Activated CD8-positive, alpha-beta T cell treated with anti-CD3 and anti-CD28 coated beads for 36 hours (primary cell): Measurements from ENCODE around the gene MYO1B. TPM values are rescaled to one million over a fixed set of nuclear protein-coding genes. Genes with fewer than 3 reads are reported as not detected.
A peak's percentile ranks its signal among the peaks of the same experiment; 100 is the strongest.

Source experiments
- ATAC-seq: fragments of 200-7000 bp; cut with Tn5 transposase; one replicate; pipeline ENCODE4 v1.10.0; 2021; ENCODE audit warnings: mild to moderate bottlenecking, moderate library complexity
- CTCF ChIA-PET: fragments of 350-600 bp; sonication (Branson Sonifier 250); formaldehyde crosslinking; loops from one replicate; lab custom pipeline; 2021; ENCODE audit warnings: antibody characterized with exemption; lab: Charles Lee
- POLR2A ChIA-PET: fragments of 350-600 bp; sonication (Branson Sonifier 250); formaldehyde crosslinking; loops from one replicate; lab custom pipeline; 2021; ENCODE audit warnings: antibody characterized with exemption; lab: Charles Lee
- DNase-seq: peaks from one replicate; pipeline ENCODE4 v3.0.0-alpha.2; 2020
- H3K27ac Mint-ChIP-seq: one replicate; pipeline ENCODE4 v1.8.0; 2021; ENCODE audit warnings: mild to moderate bottlenecking, mixed read lengths
- H3K27me3 Mint-ChIP-seq: one replicate; pipeline ENCODE4 v1.8.0; 2021; ENCODE audit warnings: mixed read lengths
- H3K36me3 Mint-ChIP-seq: one replicate; pipeline ENCODE4 v1.8.0; 2021; ENCODE audit warnings: low read depth, mixed read lengths
- H3K4me1 Mint-ChIP-seq: one replicate; pipeline ENCODE4 v1.8.0; 2021; ENCODE audit warnings: low read depth, mixed read lengths
- H3K4me3 Mint-ChIP-seq: one replicate; pipeline ENCODE4 v1.8.0; 2021; ENCODE audit warnings: mild to moderate bottlenecking, moderate library complexity, mixed read lengths
- H3K9me3 Mint-ChIP-seq: one replicate; pipeline ENCODE4 v1.8.0; 2021; ENCODE audit warnings: mixed read lengths
- intact Hi-C: fragments of 100-400 bp; cut with micrococcal nuclease; formaldehyde crosslinking; loops from one replicate; pipeline ENCODE4 v1.10.0; 2022
- total RNA-seq, 2 experiments: library from RNA; stranded (reverse); gene quantifications; one replicate each; pipeline ENCODE4 v1.2.3, GENCODE V29; 2021
- TF ChIP-seq, protein P1 (sequence below): fragments of 200-600 bp; IDR thresholded peaks from one replicate; pipeline ENCODE4 v1.8.0; 2022; ENCODE audit warnings: antibody characterized with exemption, mild to moderate bottlenecking

Gene MYO1B
- total RNA-seq, 2 experiments from 2014 or later, result 43.2 to 44.8 TPM

DNA sequence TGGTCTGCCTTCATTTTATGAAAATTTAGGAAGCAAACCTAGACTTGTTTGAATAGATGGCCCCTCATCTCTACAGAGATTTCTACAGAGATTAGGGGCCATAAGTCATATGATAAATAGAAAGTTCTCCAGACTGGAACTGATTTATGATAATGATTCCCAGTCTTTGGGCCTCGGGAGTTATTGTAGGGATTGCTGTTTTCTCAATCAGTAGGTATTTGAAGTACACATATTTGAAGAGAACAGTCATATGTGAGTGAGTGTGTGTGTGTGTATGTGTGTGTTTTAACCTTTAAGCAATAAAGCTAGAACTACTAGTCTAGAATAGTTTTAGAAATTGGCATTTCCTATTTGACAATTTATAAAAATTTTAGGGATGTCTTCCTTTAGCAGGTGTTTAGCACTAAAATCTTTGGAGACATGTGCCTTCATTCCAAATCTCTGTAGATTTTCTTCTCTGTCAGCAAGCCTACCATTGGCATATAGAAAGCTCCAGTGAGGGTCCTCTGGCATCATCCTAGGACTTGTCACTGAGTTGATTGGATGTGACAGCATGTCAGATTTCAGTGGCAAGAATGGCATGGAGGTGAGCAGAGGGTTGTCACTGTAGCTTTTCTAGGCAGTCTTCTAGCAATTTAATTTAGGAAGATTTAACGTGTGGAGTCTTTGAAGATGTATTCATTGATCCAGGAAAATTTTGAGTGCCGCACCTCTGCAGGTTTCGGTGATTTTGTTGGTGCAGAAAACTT lies 71.2 kb downstream of the MYO1B start:
- Mint-ChIP-seq H3K4me3 (no peak overlapping the region), H3K27me3 (peaks cover 3% of the 10 kb centered on the region), H3K36me3 (no peaks in the 10 kb centered on the region), H3K27ac (no peak overlapping the region), H3K4me1 (peaks cover under 1% of the 10 kb centered on the region), H3K9me3 (no peaks in the 10 kb centered on the region)
- TF ChIP-seq, protein P1, sequence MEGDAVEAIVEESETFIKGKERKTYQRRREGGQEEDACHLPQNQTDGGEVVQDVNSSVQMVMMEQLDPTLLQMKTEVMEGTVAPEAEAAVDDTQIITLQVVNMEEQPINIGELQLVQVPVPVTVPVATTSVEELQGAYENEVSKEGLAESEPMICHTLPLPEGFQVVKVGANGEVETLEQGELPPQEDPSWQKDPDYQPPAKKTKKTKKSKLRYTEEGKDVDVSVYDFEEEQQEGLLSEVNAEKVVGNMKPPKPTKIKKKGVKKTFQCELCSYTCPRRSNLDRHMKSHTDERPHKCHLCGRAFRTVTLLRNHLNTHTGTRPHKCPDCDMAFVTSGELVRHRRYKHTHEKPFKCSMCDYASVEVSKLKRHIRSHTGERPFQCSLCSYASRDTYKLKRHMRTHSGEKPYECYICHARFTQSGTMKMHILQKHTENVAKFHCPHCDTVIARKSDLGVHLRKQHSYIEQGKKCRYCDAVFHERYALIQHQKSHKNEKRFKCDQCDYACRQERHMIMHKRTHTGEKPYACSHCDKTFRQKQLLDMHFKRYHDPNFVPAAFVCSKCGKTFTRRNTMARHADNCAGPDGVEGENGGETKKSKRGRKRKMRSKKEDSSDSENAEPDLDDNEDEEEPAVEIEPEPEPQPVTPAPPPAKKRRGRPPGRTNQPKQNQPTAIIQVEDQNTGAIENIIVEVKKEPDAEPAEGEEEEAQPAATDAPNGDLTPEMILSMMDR, result no peak
- intact Hi-C loops, result no loop called here
- ChIA-PET CTCF (no interaction called here), POLR2A (no interaction called here)
- DNase-seq (no peak), ATAC-seq (no peak)

DNA sequence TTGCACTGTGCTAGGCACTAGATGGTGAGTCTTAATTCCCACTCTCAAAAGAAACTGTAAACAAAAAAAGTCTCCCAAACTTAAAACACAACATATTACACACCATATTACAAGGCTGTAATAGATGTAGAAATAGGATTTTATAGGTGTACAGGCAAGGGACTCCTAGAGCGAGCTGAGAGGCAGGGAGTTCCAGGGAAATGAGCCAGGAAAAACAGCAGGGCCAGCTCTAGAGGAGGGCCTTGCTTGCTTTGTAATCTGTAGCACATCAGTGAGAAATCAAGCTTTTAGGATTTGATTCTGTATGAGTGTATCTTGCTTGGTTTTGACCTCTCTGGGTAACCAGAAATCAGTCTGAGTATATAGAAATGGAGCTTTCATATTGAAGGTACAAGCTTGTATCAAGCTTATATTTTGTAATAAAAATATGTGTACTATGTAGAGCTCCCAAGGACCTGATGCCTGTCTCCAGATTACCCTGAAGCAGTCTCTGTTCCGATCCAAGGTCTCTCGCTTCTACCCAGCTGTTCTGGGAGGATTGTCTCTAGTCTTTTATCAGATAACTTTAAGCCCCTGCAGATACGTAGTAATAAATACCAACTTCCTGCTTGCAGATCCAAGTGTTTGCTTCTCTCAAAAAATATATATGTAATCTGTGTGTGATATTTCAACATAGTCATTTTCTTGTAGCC lies 73.0 kb downstream of the MYO1B start:
- ChIA-PET POLR2A (no interaction called here), CTCF (no interaction called here)
- Mint-ChIP-seq H3K4me3 (no peak overlapping the region), H3K27me3 (peaks cover 3% of the 10 kb centered on the region), H3K36me3 (peaks cover 3% of the 10 kb centered on the region), H3K27ac (no peak overlapping the region), H3K9me3 (peaks cover 5% of the 10 kb centered on the region), H3K4me1 (peaks cover 16% of the 10 kb centered on the region)
- ATAC-seq (no peak), DNase-seq (no peak)
- TF ChIP-seq, protein P1, result no peak
- intact Hi-C loops, result no loop called here

DNA sequence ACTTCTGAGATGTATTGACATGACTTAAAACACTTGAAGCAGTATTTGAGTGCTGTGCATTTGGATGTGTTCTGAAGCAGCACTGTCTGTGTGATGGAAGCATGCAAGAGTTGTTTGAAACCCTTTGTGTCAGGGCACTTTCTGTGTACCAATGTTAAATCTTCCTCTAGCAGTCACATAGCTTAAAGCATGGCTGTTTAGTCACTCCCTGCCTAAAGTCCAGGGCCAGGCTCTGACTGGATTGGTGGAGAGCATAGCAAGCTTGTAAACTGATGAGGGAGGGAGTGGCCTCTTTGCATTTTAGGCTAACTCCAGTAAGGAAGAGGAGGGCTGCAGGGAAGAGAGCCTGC lies 73.5 kb downstream of the MYO1B start:
- no peak overlapping the region for H3K4me3 Mint-ChIP-seq
- ATAC-seq (no peak), DNase-seq (no peak)
- peaks cover 5% of the 10 kb centered on the region for H3K36me3 Mint-ChIP-seq
- intact Hi-C loops, result no loop called here
- peaks cover 3% of the 10 kb centered on the region for H3K27me3 Mint-ChIP-seq
- ChIA-PET CTCF (no interaction called here), POLR2A (no interaction called here)
- peaks cover 8% of the 10 kb centered on the region for H3K9me3 Mint-ChIP-seq
- TF ChIP-seq, protein P1, result no peak
- peaks cover 16% of the 10 kb centered on the region for H3K4me1 Mint-ChIP-seq
- H3K27ac Mint-ChIP-seq, result no peak overlapping the region

DNA sequence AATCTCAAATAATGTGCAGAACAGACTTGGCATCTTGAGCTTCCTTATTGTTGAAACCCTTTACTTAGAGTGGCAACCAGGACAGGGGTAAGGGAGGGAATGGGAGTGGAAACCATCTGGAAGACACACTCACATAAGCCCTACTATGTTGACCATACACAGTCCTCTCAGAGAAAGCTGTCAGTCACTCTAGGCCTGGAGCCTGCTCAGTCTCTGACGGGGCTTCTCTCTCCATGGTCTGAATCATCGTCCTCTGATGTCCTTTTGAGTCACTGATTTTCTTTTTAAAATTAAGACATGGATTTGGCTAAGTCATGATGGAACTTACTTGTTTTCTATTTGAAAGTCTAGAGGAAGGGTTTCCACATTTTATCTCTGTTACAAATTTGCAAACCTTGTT lies 74.0 kb downstream of the MYO1B start:
- ChIA-PET POLR2A (no interaction called here), CTCF (no interaction called here)
- no peak overlapping the region for H3K27ac Mint-ChIP-seq
- TF ChIP-seq, protein P1, result no peak
- peaks cover 3% of the 10 kb centered on the region for H3K27me3 Mint-ChIP-seq
- peaks cover 6% of the 10 kb centered on the region for H3K36me3 Mint-ChIP-seq
- H3K4me1 Mint-ChIP-seq, result peaks cover 16% of the 10 kb centered on the region
- peak; percentile 47 for ATAC-seq
- intact Hi-C loops, result no loop called here
- peaks cover 9% of the 10 kb centered on the region for H3K9me3 Mint-ChIP-seq
- DNase-seq, result no peak
- H3K4me3 Mint-ChIP-seq, result no peak overlapping the region

DNA sequence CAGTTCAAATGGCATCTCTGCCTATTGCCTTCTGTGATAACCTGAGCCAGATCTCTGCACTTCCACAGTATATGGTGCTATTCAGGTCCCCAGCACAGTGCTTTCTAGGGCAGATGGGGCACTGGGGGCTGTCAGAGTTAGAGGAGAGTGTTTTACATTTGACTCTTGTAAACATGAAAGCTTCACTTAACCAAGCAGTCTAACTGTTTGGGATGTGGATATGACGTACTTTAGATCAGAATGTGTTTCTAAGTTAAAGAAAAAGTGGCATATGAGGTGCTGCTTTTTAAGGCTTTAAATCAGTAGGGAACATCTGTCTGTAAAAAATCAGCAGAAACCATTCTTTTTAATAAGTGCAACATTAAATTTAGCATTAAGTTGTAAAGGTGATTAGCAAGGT lies 75.7 kb downstream of the MYO1B start:
- intact Hi-C loops, result no loop called here
- Mint-ChIP-seq H3K4me3 (no peak overlapping the region), H3K27ac (no peak overlapping the region), H3K27me3 (peaks cover 3% of the 10 kb centered on the region), H3K9me3 (peaks cover 12% of the 10 kb centered on the region), H3K36me3 (peaks cover 9% of the 10 kb centered on the region), H3K4me1 (peaks cover 16% of the 10 kb centered on the region)
- DNase-seq (no peak), ATAC-seq (no peak)
- ChIA-PET CTCF (no interaction called here), POLR2A (interaction anchor here (1.5 kb wide), 1 partner anchor 270 kb away, joined by 4 read pairs; no protein-coding TSS in a partner anchor)
- TF ChIP-seq, protein P1, result no peak
